GM23338 (cell line): Measurements from ENCODE around the gene VPS41. TPM values are rescaled to one million over a fixed set of nuclear protein-coding genes. Genes with fewer than 3 reads are reported as not detected.

ENCODE experiments used
- ATAC-seq: fragments of 200-7000 bp; cut with Tn5 transposase; 3 replicates; pipeline ENCODE4 v1.9.1; 2020
- DNase-seq: peaks from one replicate; pipeline ENCODE4 v3.0.0-alpha.2; 2015; ENCODE audit warnings: low spot score
- H2AFZ ChIP-seq: fragments of 200-600 bp; sonication (generic); 2 replicates; pipeline ENCODE4 v1.8.0; 2016; ENCODE audit warnings: antibody characterized with exemption, mild to moderate bottlenecking, moderate library complexity
- H3F3A ChIP-seq: fragments of 200-600 bp; sonication (generic); replicated peaks from 2 replicates; pipeline ENCODE4 v1.8.0; 2017; ENCODE audit warnings: antibody characterized with exemption, mixed run types, low read depth
- H3K27ac ChIP-seq: fragments of 200-600 bp; sonication (generic); 2 replicates; pipeline ENCODE4 v1.6.1; 2016; ENCODE audit warnings: low read depth
- H3K27me3 ChIP-seq: fragments of 200-600 bp; sonication (generic); 2 replicates; pipeline ENCODE4 v1.8.0; 2016; ENCODE audit warnings: mild to moderate bottlenecking, mixed run types, moderate library complexity; ENCODE audit not compliant: insufficient read depth
- H3K36me3 ChIP-seq: fragments of 200-600 bp; sonication (generic); 2 replicates; pipeline ENCODE4 v1.8.0; 2016; ENCODE audit warnings: mild to moderate bottlenecking; ENCODE audit not compliant: insufficient read depth
- H3K4me1 ChIP-seq: fragments of 200-600 bp; sonication (generic); 2 replicates; pipeline ENCODE4 v1.8.0; 2016; ENCODE audit warnings: mild to moderate bottlenecking, moderate library complexity; ENCODE audit not compliant: insufficient read depth
- H3K4me2 ChIP-seq: fragments of 200-600 bp; sonication (generic); 2 replicates; pipeline ENCODE4 v1.7.1; 2017; ENCODE audit warnings: mixed run types
- H3K4me3 ChIP-seq: fragments of 200-600 bp; sonication (generic); 2 replicates; pipeline ENCODE4 v1.6.1; 2016; ENCODE audit warnings: mixed run types
- H3K79me2 ChIP-seq: fragments of 200-600 bp; sonication (generic); replicated peaks from 2 replicates; pipeline ENCODE4 v1.8.0; 2017; ENCODE audit warnings: mild to moderate bottlenecking; ENCODE audit not compliant: insufficient read depth
- H3K9me2 ChIP-seq: fragments of 200-600 bp; sonication (generic); 2 replicates; pipeline ENCODE4 v1.8.0; 2017; ENCODE audit not compliant: insufficient read depth
- H4K20me1 ChIP-seq: fragments of 200-600 bp; sonication (generic); replicated peaks from 2 replicates; pipeline ENCODE4 v1.8.0; 2017; ENCODE audit warnings: mild to moderate bottlenecking; ENCODE audit not compliant: insufficient read depth
- H3K27ac Mint-ChIP-seq: 2 replicates; pipeline ENCODE4 v1.8.0; 2020; ENCODE audit warnings: inconsistent platforms, mild to moderate bottlenecking, moderate library complexity, mixed read lengths
- H3K27me3 Mint-ChIP-seq: 3 replicates; pipeline ENCODE4 v1.8.0; 2022; ENCODE audit warnings: low read depth, mild to moderate bottlenecking, moderate library complexity, mixed read lengths, inconsistent platforms; ENCODE audit not compliant: insufficient read depth, poor library complexity
- H3K36me3 Mint-ChIP-seq: 3 replicates; pipeline ENCODE4 v1.8.0; 2021; ENCODE audit warnings: low read depth, mild to moderate bottlenecking, inconsistent platforms, moderate library complexity, mixed read lengths
- H3K4me1 Mint-ChIP-seq: 3 replicates; pipeline ENCODE4 v1.8.0; 2020; ENCODE audit warnings: mild to moderate bottlenecking, inconsistent platforms, mixed read lengths
- H3K4me3 Mint-ChIP-seq: 3 replicates; pipeline ENCODE4 v1.8.0; 2021; ENCODE audit warnings: moderate library complexity, mild to moderate bottlenecking, inconsistent platforms, mixed read lengths
- H3K9me3 Mint-ChIP-seq: 3 replicates; pipeline ENCODE4 v1.8.0; 2020; ENCODE audit warnings: moderate library complexity, mild to moderate bottlenecking, inconsistent platforms, mixed read lengths
- CTCF ChIP-seq, 2 experiments: fragments of 200-600 bp in 1 of 2; sonication (generic) in 1 of 2; conservative IDR thresholded peaks; 2 replicates each; pipeline versions ENCODE4 v1.5.1 to v1.6.1; 2016 to 2017; ENCODE audit warnings: antibody characterized with exemption in 2 of 2, low read depth in 2 of 2, mild to moderate bottlenecking in 2 of 2, moderate library complexity in 1 of 2
- NANOG ChIP-seq: IDR thresholded peaks from 2 replicates; pipeline ENCODE4 v1.6.1; 2016; ENCODE audit warnings: antibody characterized with exemption, borderline replicate concordance
- STAT1 ChIP-seq: IDR thresholded peaks from one replicate; pipeline ENCODE4 v1.6.1; 2016; ENCODE audit warnings: antibody characterized with exemption; ENCODE audit not compliant: unreplicated experiment
- ZNF462 ChIP-seq: fragments of 250-450 bp; sonication (Bioruptor Pico); IDR thresholded peaks from 2 replicates; pipeline ENCODE4 v1.5.0; 2020; ENCODE audit warnings: mild to moderate bottlenecking, moderate library complexity
- polyA plus RNA-seq: library from polyadenylated mRNA; unstranded; fragments of >200 nt; fragmentation: Nextera tagmentation; extraction: Ambion mirVana; gene quantifications from 2 replicates; pipeline ENCODE4 v1.2.1, GENCODE V29; 2016
- total RNA-seq: library from RNA; depleted of rRNA; stranded (reverse); fragments of >200 nt; shearing (Covaris generic); gene quantifications from 2 replicates; pipeline ENCODE4 v1.2.3, GENCODE V29; 2014

The VPS41 gene
- total and polyA plus RNA-seq, 2 experiments from 2014 or later = 20.2 to 41.2 TPM

- no peak for TF ChIP-seq ZNF462 (CRISPR knock-in tag)
Observed at GRCh38 chr7:38678698-38679054, 230.3 kb downstream of the VPS41 start (continued).

- H3F3A ChIP-seq = no peaks in the 10 kb centered on the region
- DNase-seq = no peak
- H4K20me1 ChIP-seq = no peaks in the 10 kb centered on the region
- H3K4me3 ChIP-seq = no peak overlapping the region
- ATAC-seq = no peak
- no peak overlapping the region for H3K4me2 ChIP-seq
- Mint-ChIP-seq H3K4me1 (peaks cover 9% of the 10 kb centered on the region), H3K36me3 (no peaks in the 10 kb centered on the region), H3K27ac (no peak overlapping the region), H3K4me3 (no peak overlapping the region), H3K9me3 (no peaks in the 10 kb centered on the region), H3K27me3 (peaks cover 3% of the 10 kb centered on the region)
- H3K27me3 ChIP-seq = no peaks in the 10 kb centered on the region
- TF ChIP-seq CTCF (conservative IDR thresholded peaks at IDR 0.05; ENCODE audit: low read depth in 2 of 2) = no peak
- TF ChIP-seq STAT1 = no peak
- TF ChIP-seq NANOG = no peak
- no peak overlapping the region for H2AFZ ChIP-seq
- no peaks in the 10 kb centered on the region; the same call in none of the 2 replicates for H3K4me1 ChIP-seq
- H3K27ac ChIP-seq = no peak overlapping the region
- no peaks in the 10 kb centered on the region for H3K36me3 ChIP-seq
- H3K79me2 ChIP-seq = no peaks in the 10 kb centered on the region
- H3K9me2 ChIP-seq = peaks cover 12% of the 10 kb centered on the region; the same call in 1 of the 2 replicates
Observed at GRCh38 chr7:38677981-38678697, 230.9 kb downstream of the VPS41 start.
